ENCODE results near the gene IDH3B. TPM values are rescaled to one million over a fixed set of nuclear protein-coding genes. Genes with fewer than 3 reads are reported as not detected.

The IDH3B gene
- total and polyA plus RNA-seq, 2 of the 8 experiments (the other 6 are each of a cell fraction or from before 2014, with no cell fraction given): 110 to 167 TPM

DNA sequence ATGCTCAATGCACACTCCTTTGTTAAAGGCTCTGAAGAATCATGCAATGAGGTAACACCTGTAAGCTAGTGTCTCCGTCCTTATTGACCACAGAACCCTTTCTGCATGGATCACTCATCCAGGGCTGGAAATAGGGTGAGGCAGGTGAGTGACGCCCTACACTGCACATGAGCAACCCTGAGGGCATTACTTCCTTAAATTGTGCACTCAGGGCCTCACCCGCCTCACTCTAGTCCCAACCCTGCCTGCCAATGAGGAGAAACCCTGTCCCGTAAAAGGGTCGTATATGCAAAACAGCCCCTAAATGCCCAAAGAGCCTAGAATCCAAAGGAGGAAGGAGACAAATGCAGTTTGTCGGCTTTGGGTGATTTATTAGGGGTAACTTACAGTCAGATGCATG, 45.2 kb downstream of the IDH3B start:
- Histone ChIP-seq H4K5ac (ENCODE audit: insufficient read length, low read depth, low read length) (no peak overlapping the region), H3K23me2 (ENCODE audit: low read depth, low read length) (no peaks in the 10 kb centered on the region), H2AFZ (ENCODE audit: low read length) (no peak overlapping the region), H2BK5ac (ENCODE audit: low read depth, low read length) (no peak overlapping the region), H2BK15ac (ENCODE audit: low read length) (no peak overlapping the region), H2BK120ac (replicated peaks; ENCODE audit: low read depth, low read length) (no peak overlapping the region), H2BK12ac (ENCODE audit: low read depth, low read length) (no peak overlapping the region; the same call in 1 of the 2 replicates), H4K8ac (ENCODE audit: extremely low read depth, insufficient read depth, low read length) (no peak overlapping the region), H3K14ac (ENCODE audit: insufficient read length) (no peak overlapping the region), H3K27ac (ENCODE audit: low read depth, low read length) (no peak overlapping the region), H3K27me3 (replicated peaks in 1 of 4; ENCODE audit: control insufficient read depth in 3 of 4, extremely low read depth in 1 of 4, insufficient read depth in 3 of 4, low read length in 3 of 4) (no peaks in the 10 kb centered on the region), H3K79me1 (ENCODE audit: low read depth, low read length) (no peaks in the 10 kb centered on the region), H2AK5ac (ENCODE audit: low read depth, low read length) (no peak overlapping the region), H3K79me2 (ENCODE audit: control insufficient read depth in 1 of 2, insufficient read depth in 2 of 2, low read length in 2 of 2) (no peaks in the 10 kb centered on the region), H3K4me3 (ENCODE audit: extremely low read depth in 1 of 4, insufficient read depth in 2 of 4, low read depth in 3 of 4, low read length in 4 of 4) (no peak overlapping the region), H3K56ac (replicated peaks; ENCODE audit: insufficient read length, low read depth, low read length) (no peak overlapping the region), H3K36me3 (ENCODE audit: control insufficient read depth in 2 of 4, insufficient read depth in 4 of 4, low read length in 3 of 4) (no peaks in the 10 kb centered on the region), H3K4me1 (replicated peaks in 1 of 4; ENCODE audit: control insufficient read depth in 3 of 4, insufficient read depth in 4 of 4, low read length in 3 of 4) (no peaks in the 10 kb centered on the region), H3K9me3 (ENCODE audit: insufficient read depth in 2 of 2, low read depth in 1 of 2, low read length in 1 of 2) (no peaks in the 10 kb centered on the region; a peak in 1 of 4 replicates), H3K9ac (replicated peaks in 1 of 4; ENCODE audit: extremely low read depth in 1 of 4, low read depth in 3 of 4, low read length in 3 of 4) (no peak overlapping the region), H3K23ac (ENCODE audit: insufficient read length) (no peak overlapping the region), H3K4ac (replicated peaks; ENCODE audit: insufficient read length, low read depth, low read length) (no peak overlapping the region), H3K4me2 (ENCODE audit: insufficient read depth in 1 of 2, low read depth in 2 of 2, low read length in 2 of 2) (no peak overlapping the region), H4K20me1 (replicated peaks in 1 of 2; ENCODE audit: control insufficient read depth in 1 of 2, insufficient read depth in 2 of 2, low read length in 2 of 2) (no peaks in the 10 kb centered on the region), H4K91ac (replicated peaks; ENCODE audit: insufficient read length, low read length) (no peak overlapping the region), H3K18ac (ENCODE audit: extremely low read depth, low read length) (no peak overlapping the region), H2BK20ac (ENCODE audit: low read length) (no peak overlapping the region)
- ChIA-PET POLR2A (ENCODE audit: partially characterized antibody) (no interaction called here), CTCF (ENCODE audit: partially characterized antibody) (no interaction called here)
- FAIRE-seq: no peak
- DNase-seq (ENCODE audit: low read depth in 1 of 2, low spot score in 2 of 2): no peak
- WGBS, 2 experiments (ENCODE audit: extremely low coverage in 1 of 2, insufficient coverage in 1 of 2, insufficient read length in 1 of 2, insufficient replicate concordance in 2 of 2, low coverage in 1 of 2, low lambda C conversion rate in 2 of 2, missing lambda C conversion rate in 1 of 2): 83% methylated on average over 6 of the region's 6 CpGs; no CpG with 5 or more reads in 1 of the 2 experiments
- TF ChIP-seq, protein P1, sequence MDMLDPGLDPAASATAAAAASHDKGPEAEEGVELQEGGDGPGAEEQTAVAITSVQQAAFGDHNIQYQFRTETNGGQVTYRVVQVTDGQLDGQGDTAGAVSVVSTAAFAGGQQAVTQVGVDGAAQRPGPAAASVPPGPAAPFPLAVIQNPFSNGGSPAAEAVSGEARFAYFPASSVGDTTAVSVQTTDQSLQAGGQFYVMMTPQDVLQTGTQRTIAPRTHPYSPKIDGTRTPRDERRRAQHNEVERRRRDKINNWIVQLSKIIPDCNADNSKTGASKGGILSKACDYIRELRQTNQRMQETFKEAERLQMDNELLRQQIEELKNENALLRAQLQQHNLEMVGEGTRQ (IDR thresholded peaks at IDR 0.05; ENCODE audit: low read length): no peak
- TF ChIP-seq SP1 (IDR thresholded peaks at IDR 0.05; ENCODE audit: low read depth, low read length): no peak
- TF ChIP-seq CBX5 (IDR thresholded peaks at IDR 0.05; ENCODE audit: low read depth, low read length): no peak
- TF ChIP-seq KDM4A (IDR thresholded peaks at IDR 0.05; ENCODE audit: low read depth, low read length, severe bottlenecking): no peak
- TF ChIP-seq KDM5A (IDR thresholded peaks at IDR 0.05; ENCODE audit: low read length): no peak
- TF ChIP-seq KDM1A (IDR thresholded peaks at IDR 0.05; ENCODE audit: borderline replicate concordance, low read length): no peak
- TF ChIP-seq POLR2A (IDR thresholded peaks at IDR 0.05; ENCODE audit: control extremely low read depth in 1 of 2, low read depth in 2 of 2, low read length in 2 of 2): no peak
- no peak for TF ChIP-seq TAF7 (optimal IDR thresholded peaks at IDR 0.05; ENCODE audit: borderline replicate concordance, low read depth, low read length)
- no peak for TF ChIP-seq EZH2 (IDR thresholded peaks at IDR 0.05; ENCODE audit: low read depth, low read length, severe bottlenecking)
- TF ChIP-seq SP2 (IDR thresholded peaks at IDR 0.05; ENCODE audit: low read length): no peak

Measured in H1 (cell line).